GM21367 (cell line): Measurements from ENCODE around the gene ARL4D.
A peak's percentile ranks its signal among the peaks of the same experiment; 100 is the strongest.
"Not testable (repeated sequence)": the region's sequence is repeated elsewhere in the genome, so short reads cannot be mapped to it uniquely, and the experiment has no call there.

Source experiments
- ATAC-seq: cut with Tn5 transposase; IDR thresholded peaks from one replicate; pipeline ENCODE4 v1.9.1; 2021; ENCODE audit not compliant: unreplicated experiment

ARL4D gene

GRCh38 chr17:43398724-43399595 is at the start of gene ARL4D:
ARL4D (plus strand) TSS chr17:43398993; CDS start chr17:43399733, 740 bp downstream.
- ATAC-seq = no peak

- no peak for ATAC-seq
These were observed 49.7 kb upstream of the ARL4D start for GRCh38 chr17:43349142-43349541.

- no peak for ATAC-seq
These were observed 47.9 kb upstream of the ARL4D start for GRCh38 chr17:43350888-43351361.

GRCh38 chr17:43351691-43352090 is 47.1 kb upstream of the ARL4D start:
- no peak for ATAC-seq

- no peak for ATAC-seq
These were observed 46.0 kb upstream of the ARL4D start for GRCh38 chr17:43352579-43353331.

GRCh38 chr17:43353393-43353792 is 45.4 kb upstream of the ARL4D start:
- no peak for ATAC-seq

- no peak for ATAC-seq
These were observed 44.4 kb upstream of the ARL4D start for GRCh38 chr17:43354371-43354770.

- ATAC-seq = no peak
These were observed 42.3 kb upstream of the ARL4D start for GRCh38 chr17:43356450-43356849.

GRCh38 chr17:43356999-43357398 is 41.8 kb upstream of the ARL4D start:
- no peak for ATAC-seq

- no peak for ATAC-seq
These were observed 39.2 kb upstream of the ARL4D start for GRCh38 chr17:43359469-43360110.

GRCh38 chr17:43360376-43360738 is 38.4 kb upstream of the ARL4D start:
- peak; percentile 12 for ATAC-seq

GRCh38 chr17:43360739-43361505 is 37.9 kb upstream of the ARL4D start:
- peak; percentile 59 for ATAC-seq

GRCh38 chr17:43363181-43363925 is 35.4 kb upstream of the ARL4D start:
- no peak for ATAC-seq

- ATAC-seq = no peak
These were observed 34.9 kb upstream of the ARL4D start for GRCh38 chr17:43363926-43364285.

GRCh38 chr17:43365356-43365755 is 33.4 kb upstream of the ARL4D start:
- ATAC-seq = no peak

- not testable (repeated sequence) for ATAC-seq
These were observed 32.9 kb upstream of the ARL4D start for GRCh38 chr17:43365921-43366320.

- no peak for ATAC-seq
These were observed 31.7 kb upstream of the ARL4D start for GRCh38 chr17:43366891-43367736.

- ATAC-seq = peak; percentile 21
These were observed 31.0 kb upstream of the ARL4D start for GRCh38 chr17:43367737-43368242.
